Measurements from ENCODE around the gene ADGRL1. TPM values are rescaled to one million over a fixed set of nuclear protein-coding genes. Genes with fewer than 3 reads are reported as not detected.
"Not testable (repeated sequence)": the region's sequence is repeated elsewhere in the genome, so short reads cannot be mapped to it uniquely, and the experiment has no call there.

ADGRL1 gene
- total RNA-seq, 1 experiment from 2014 or later = 88.6 TPM

DNA sequence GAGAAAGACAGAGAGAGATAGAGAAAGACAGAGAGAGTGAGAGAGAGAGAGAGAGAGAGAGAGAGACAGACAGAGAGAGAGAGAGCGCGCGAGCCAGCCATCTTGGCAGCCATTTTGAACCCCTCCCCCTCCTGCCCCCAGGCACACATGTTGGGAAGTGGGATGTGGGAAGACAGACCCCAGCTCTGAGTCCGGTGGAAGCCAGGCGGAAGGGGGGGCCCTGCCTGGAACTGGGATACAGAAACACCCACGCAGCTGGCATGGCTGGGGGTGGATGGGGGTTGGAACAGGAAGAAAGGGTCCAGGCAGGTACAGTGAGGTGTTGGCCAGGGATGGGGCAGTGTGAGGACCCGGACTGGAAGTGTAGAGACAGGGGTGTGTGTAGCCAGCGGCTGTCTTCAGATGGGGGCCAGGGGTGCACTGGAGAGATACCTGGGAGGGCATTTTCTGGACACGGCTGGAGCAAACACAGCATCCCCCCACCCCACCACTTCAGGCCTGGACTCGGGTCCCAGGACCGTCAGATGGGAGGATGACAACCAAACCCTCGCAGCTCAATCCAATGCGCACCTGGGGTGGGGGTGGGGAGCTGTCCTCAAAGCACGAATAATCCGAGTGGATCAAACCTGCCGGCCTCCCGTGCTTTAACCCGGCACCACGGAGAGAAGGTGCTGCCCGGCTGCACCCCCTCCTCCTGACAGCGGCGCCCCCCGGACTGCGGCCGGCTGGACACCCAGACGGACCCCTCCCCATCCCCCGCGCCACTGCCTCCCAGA is 1.1 kb downstream of the ADGRL1 start:
- ATAC-seq; H3K27me3 ChIP-seq (ENCODE audit: insufficient read depth, low read length); H4K20me1 ChIP-seq (ENCODE audit: insufficient read depth); CTCF ChIA-PET; H3K36me3 ChIP-seq (ENCODE audit: control insufficient read depth in 1 of 2, insufficient read depth in 2 of 2, low read length in 2 of 2); DNase-seq (ENCODE audit: low read depth, low spot score); H2AFZ ChIP-seq (ENCODE audit: low read depth, low read length, poor library complexity, severe bottlenecking); intact Hi-C loops (cut with micrococcal nuclease); RAD21 ChIA-PET (ENCODE audit: low non-redundant PET in 1 of 2, low total read pairs in 2 of 2, uncharacterized antibody in 2 of 2, unreplicated experiment in 2 of 2); H3K9me2 ChIP-seq (ENCODE audit: insufficient read depth); POLR2A ChIA-PET; H3K9me3 ChIP-seq (ENCODE audit: control insufficient read depth in 1 of 2, insufficient read depth in 1 of 2, low read depth in 1 of 2, low read length in 2 of 2): not testable (repeated sequence)
- peaks cover 60% of the 10 kb centered on the region for H3K79me2 ChIP-seq (ENCODE audit: insufficient read depth, low read length)
- H3K9ac ChIP-seq (ENCODE audit: low read length) = peak overlapping the region; percentile 80
- H3K4me2 ChIP-seq (ENCODE audit: low read length) = peak overlapping the region; percentile 85
- peaks cover 7 to 35% of the 10 kb centered on the region in 2 experiments; a peak in 3 of 4 replicates for H3K4me1 ChIP-seq (ENCODE audit: control insufficient read depth in 1 of 2, insufficient read depth in 2 of 2, low read length in 2 of 2)
- H3K27ac ChIP-seq (ENCODE audit: low read depth, low read length) = peak overlapping the region; percentile 94; the same call in 1 of the 2 replicates
- peak overlapping the region; percentile 54 to 70 for H3K4me3 ChIP-seq (replicated peaks in 1 of 2; ENCODE audit: low read depth in 1 of 2, low read length in 2 of 2)
- TF ChIP-seq YY1 (IDR thresholded peaks at IDR 0.05; ENCODE audit: extremely low read depth, insufficient replicate concordance, low read depth, low read length) = peak; percentile 83
- TSS peak; percentile 49 for BruUV-seq (replicated peaks)

DNA sequence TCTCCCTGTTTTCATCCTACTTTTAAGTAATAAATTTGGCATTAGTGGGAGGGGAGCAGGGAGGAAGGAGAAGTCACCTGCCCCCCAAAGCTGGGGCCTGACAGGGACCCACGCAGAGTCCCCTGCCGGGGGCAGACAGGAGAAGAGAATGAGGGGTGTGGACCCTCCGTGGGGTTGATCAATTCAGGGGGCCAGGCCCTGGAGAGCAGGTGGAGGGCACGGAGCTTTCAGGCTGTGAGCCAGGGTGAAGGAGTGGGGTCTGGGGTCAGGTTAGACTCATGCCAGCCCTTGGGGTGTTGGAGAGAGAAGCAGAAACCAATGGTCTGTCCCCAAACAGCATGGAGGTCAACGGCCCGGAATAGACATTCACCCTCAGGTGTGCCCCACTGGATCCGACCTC is 1.8 kb downstream of the ADGRL1 start:
- H3K9me3 ChIP-seq (ENCODE audit: control insufficient read depth in 1 of 2, insufficient read depth in 1 of 2, low read depth in 1 of 2, low read length in 2 of 2); H4K20me1 ChIP-seq (ENCODE audit: insufficient read depth); DNase-seq (ENCODE audit: low read depth, low spot score); CTCF ChIA-PET; intact Hi-C loops (cut with micrococcal nuclease); ATAC-seq; BruUV-seq (replicated peaks); RAD21 ChIA-PET (ENCODE audit: low non-redundant PET in 1 of 2, low total read pairs in 2 of 2, uncharacterized antibody in 2 of 2, unreplicated experiment in 2 of 2); H2AFZ ChIP-seq (ENCODE audit: low read depth, low read length, poor library complexity, severe bottlenecking); H3K36me3 ChIP-seq (ENCODE audit: control insufficient read depth in 1 of 2, insufficient read depth in 2 of 2, low read length in 2 of 2); H3K27me3 ChIP-seq (ENCODE audit: insufficient read depth, low read length); H3K9me2 ChIP-seq (ENCODE audit: insufficient read depth); POLR2A ChIA-PET: not testable (repeated sequence)
- H3K4me1 ChIP-seq (ENCODE audit: control insufficient read depth in 1 of 2, insufficient read depth in 2 of 2, low read length in 2 of 2) = peaks cover 7 to 35% of the 10 kb centered on the region in 2 experiments; a peak in 3 of 4 replicates
- peak overlapping the region; percentile 85 for H3K4me2 ChIP-seq (ENCODE audit: low read length)
- H3K27ac ChIP-seq (ENCODE audit: low read depth, low read length) = peak overlapping the region; percentile 94; the same call in 1 of the 2 replicates
- peak overlapping the region; percentile 80; the same call in 1 of the 2 replicates for H3K9ac ChIP-seq (ENCODE audit: low read length)
- peak overlapping the region; percentile 54 to 70 for H3K4me3 ChIP-seq (replicated peaks in 1 of 2; ENCODE audit: low read depth in 1 of 2, low read length in 2 of 2)
- peaks cover 67% of the 10 kb centered on the region for H3K79me2 ChIP-seq (ENCODE audit: insufficient read depth, low read length)

DNA sequence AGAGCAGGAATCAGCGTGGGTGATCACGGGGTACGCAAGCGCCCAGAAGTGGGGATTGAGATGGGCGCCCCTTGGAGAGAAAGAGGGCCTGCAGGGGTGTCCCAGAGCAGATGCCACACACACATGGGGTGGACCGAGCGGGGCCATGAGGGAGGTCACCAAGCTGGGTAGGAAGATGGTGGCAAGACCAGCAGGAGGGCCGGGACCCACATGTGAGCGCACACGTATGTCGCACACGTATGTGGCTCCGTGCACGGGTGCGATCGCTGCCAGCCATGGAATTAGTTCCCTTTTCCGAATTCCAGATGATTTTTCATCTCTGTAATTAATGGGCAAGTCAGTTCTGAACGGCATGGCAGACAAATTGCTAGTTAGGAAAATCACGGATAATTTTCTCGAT is 2.2 kb downstream of the ADGRL1 start:
- intact Hi-C loops (cut with micrococcal nuclease); H3K27ac ChIP-seq (ENCODE audit: low read depth, low read length); H3K9ac ChIP-seq (ENCODE audit: low read length); CTCF ChIA-PET; RAD21 ChIA-PET (ENCODE audit: low non-redundant PET in 1 of 2, low total read pairs in 2 of 2, uncharacterized antibody in 2 of 2, unreplicated experiment in 2 of 2); BruUV-seq (replicated peaks); H2AFZ ChIP-seq (ENCODE audit: low read depth, low read length, poor library complexity, severe bottlenecking); DNase-seq (ENCODE audit: low read depth, low spot score); H3K36me3 ChIP-seq (ENCODE audit: control insufficient read depth in 1 of 2, insufficient read depth in 2 of 2, low read length in 2 of 2); ATAC-seq; H3K9me2 ChIP-seq (ENCODE audit: insufficient read depth); H3K9me3 ChIP-seq (ENCODE audit: control insufficient read depth in 1 of 2, insufficient read depth in 1 of 2, low read depth in 1 of 2, low read length in 2 of 2); POLR2A ChIA-PET; H3K27me3 ChIP-seq (ENCODE audit: insufficient read depth, low read length); H3K4me3 ChIP-seq (replicated peaks in 1 of 2; ENCODE audit: low read depth in 1 of 2, low read length in 2 of 2); H4K20me1 ChIP-seq (ENCODE audit: insufficient read depth): not testable (repeated sequence)
- Histone ChIP-seq H3K79me2 (ENCODE audit: insufficient read depth, low read length) (peaks cover 71% of the 10 kb centered on the region), H3K4me2 (ENCODE audit: low read length) (peak overlapping the region; percentile 85; the same call in 1 of the 2 replicates), H3K4me1 (ENCODE audit: control insufficient read depth in 1 of 2, insufficient read depth in 2 of 2, low read length in 2 of 2) (peaks cover 7 to 35% of the 10 kb centered on the region in 2 experiments; a peak in 3 of 4 replicates)
